ENCODE results near the gene CMTM3. TPM values are rescaled to one million over a fixed set of nuclear protein-coding genes. Genes with fewer than 3 reads are reported as not detected.
A peak's percentile ranks its signal among the peaks of the same experiment; 100 is the strongest.
"Not testable (repeated sequence)": the region's sequence is repeated elsewhere in the genome, so short reads cannot be mapped to it uniquely, and the experiment has no call there.

Gene CMTM3
- total and polyA plus RNA-seq, 2 experiments from 2014 or later, result 48.9 to 92.2 TPM

GRCh38 chr16:66608241-66609138 is 4.0 kb downstream of the CMTM3 start:
- Histone ChIP-seq H3K27me3 (no peaks in the 10 kb centered on the region), H3K4me3 (no peak overlapping the region), H3K27ac (peak overlapping the region; percentile 44), H3K9me3 (ENCODE audit: low read depth) (no peaks in the 10 kb centered on the region), H3K4me1 (ENCODE audit: low read depth) (peaks cover 13% of the 10 kb centered on the region), H3K36me3 (peaks cover 25% of the 10 kb centered on the region)
- TF ChIP-seq, protein P1, sequence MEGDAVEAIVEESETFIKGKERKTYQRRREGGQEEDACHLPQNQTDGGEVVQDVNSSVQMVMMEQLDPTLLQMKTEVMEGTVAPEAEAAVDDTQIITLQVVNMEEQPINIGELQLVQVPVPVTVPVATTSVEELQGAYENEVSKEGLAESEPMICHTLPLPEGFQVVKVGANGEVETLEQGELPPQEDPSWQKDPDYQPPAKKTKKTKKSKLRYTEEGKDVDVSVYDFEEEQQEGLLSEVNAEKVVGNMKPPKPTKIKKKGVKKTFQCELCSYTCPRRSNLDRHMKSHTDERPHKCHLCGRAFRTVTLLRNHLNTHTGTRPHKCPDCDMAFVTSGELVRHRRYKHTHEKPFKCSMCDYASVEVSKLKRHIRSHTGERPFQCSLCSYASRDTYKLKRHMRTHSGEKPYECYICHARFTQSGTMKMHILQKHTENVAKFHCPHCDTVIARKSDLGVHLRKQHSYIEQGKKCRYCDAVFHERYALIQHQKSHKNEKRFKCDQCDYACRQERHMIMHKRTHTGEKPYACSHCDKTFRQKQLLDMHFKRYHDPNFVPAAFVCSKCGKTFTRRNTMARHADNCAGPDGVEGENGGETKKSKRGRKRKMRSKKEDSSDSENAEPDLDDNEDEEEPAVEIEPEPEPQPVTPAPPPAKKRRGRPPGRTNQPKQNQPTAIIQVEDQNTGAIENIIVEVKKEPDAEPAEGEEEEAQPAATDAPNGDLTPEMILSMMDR (IDR thresholded peaks at IDR 0.05; ENCODE audit: low read depth, low read length), result peak; percentile 96
- DNase-seq (ENCODE audit: low read depth in 1 of 2, low spot score in 1 of 2), result peak; percentile 93 to 94

DNA sequence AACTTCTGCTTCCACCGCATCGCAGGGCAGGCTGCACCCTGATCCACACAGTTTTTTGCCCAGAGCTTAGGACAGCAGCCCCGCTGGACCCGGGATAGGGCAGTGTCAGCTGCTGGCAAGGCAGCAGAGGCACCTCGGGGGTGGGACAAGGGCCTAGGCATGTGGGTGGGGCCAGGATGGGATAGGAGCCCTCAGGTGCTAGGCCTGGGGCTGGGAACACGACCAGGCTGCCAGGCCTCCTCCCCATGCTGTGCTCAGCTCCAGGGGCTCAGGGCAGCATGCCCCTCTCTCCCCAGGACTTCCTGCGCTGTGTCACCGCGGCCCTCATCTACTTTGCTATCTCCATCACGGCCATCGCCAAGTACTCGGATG is 4.6 kb downstream of the CMTM3 start:
- TF ChIP-seq, protein P1 (IDR thresholded peaks at IDR 0.05; ENCODE audit: low read depth, low read length), result no peak
- no peak for DNase-seq (ENCODE audit: low read depth in 1 of 2, low spot score in 1 of 2)
- Histone ChIP-seq H3K27ac (no peak overlapping the region), H3K36me3 (peaks cover 31% of the 10 kb centered on the region), H3K9me3 (ENCODE audit: low read depth) (no peaks in the 10 kb centered on the region), H3K27me3 (no peaks in the 10 kb centered on the region), H3K4me3 (no peak overlapping the region), H3K4me1 (ENCODE audit: low read depth) (peaks cover 8% of the 10 kb centered on the region)

DNA sequence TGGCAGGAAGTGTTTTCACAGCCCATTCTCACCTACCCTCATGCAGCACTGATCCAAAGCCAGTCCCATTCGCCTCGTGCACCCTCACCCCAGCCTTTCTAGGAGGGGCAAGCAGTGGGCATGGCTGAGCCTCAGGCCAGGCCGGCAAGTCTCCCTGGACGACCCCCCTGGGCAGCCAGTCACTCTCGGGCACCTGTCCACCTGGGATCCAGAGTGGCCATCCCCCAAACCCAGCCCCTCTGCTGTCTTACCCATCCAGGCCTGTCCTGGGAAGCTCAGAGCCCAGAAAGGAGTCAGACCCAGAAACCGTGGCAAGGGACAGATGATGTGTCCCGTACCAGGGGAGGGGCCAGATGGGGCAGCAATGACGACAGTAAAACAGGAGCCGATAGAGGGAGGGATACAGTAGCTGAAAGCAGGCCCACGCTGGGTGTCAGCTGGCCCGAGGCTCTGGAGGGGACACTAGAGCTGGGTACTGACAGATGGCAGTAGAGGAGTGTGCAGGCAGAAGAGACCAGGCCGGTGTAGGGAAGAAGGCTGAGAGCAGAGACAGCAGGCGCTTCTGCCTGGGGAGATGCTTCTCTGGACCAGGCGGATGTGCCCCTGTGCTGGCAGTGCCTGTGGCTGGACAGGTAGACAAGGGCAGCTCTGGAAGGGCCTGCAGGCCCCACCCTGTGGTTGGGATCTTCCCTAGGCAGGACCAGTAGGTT is 5.8 kb downstream of the CMTM3 start:
- H3K4me3 ChIP-seq, result no peak overlapping the region
- no peaks in the 10 kb centered on the region for H3K27me3 ChIP-seq
- no peak overlapping the region for H3K27ac ChIP-seq
- H3K4me1 ChIP-seq (ENCODE audit: low read depth), result peaks cover 8% of the 10 kb centered on the region
- H3K36me3 ChIP-seq, result peaks cover 32% of the 10 kb centered on the region
- TF ChIP-seq, protein P1 (IDR thresholded peaks at IDR 0.05; ENCODE audit: low read depth, low read length), result no peak
- DNase-seq (ENCODE audit: low read depth in 1 of 2, low spot score in 1 of 2), result no peak
- no peaks in the 10 kb centered on the region for H3K9me3 ChIP-seq (ENCODE audit: low read depth)

DNA sequence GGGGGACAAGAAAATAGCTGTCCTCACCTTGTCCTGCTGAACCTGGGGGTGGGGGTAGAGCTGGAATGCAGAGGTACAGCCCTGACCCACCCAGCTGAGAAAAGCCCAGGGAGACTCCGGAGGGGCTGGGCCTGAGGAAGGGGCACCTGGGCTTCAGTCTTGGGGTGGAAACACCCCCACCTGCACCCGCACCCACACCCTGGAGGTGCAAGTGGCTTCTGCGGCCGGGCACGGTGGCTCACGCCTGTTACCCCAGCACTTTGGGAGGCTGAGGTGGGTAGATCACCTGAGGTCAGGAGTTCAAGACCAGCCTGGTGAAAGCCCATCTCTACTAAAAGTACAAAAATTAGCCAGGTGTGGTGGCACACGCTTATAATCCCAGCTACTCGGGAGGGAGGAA is 7.4 kb downstream of the CMTM3 start:
- not testable (repeated sequence) for H3K4me1 ChIP-seq (ENCODE audit: low read depth); H3K27me3 ChIP-seq; H3K4me3 ChIP-seq; DNase-seq (ENCODE audit: low read depth in 1 of 2, low spot score in 1 of 2); H3K27ac ChIP-seq; H3K9me3 ChIP-seq (ENCODE audit: low read depth)
- peaks cover 32% of the 10 kb centered on the region for H3K36me3 ChIP-seq

DNA sequence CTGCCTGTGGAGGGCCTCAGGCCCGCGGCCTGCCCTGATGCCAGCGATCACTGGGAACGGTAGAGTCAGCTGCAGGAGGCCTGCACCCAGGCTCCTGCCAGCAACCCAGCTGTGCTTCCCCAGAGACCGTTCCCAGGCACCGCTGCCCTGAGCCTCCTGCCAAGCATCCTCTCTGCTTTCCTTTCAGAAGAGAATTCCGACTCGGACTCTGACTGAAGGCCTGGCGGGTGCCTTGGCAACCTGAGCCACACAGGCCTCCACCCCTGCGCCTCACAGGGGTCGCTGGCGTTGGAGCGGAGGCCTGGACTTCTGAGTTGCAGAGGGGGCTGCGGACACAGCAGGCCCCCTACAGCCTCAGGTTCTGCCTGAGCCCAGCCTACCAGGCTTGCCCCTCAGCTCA is 7.9 kb downstream of the CMTM3 start:
- no peak overlapping the region for H3K4me3 ChIP-seq
- peaks cover 32% of the 10 kb centered on the region for H3K36me3 ChIP-seq
- no peaks in the 10 kb centered on the region for H3K27me3 ChIP-seq
- TF ChIP-seq, protein P1 (IDR thresholded peaks at IDR 0.05; ENCODE audit: low read depth, low read length), result no peak
- H3K9me3 ChIP-seq (ENCODE audit: low read depth), result no peaks in the 10 kb centered on the region
- peaks cover 14% of the 10 kb centered on the region for H3K4me1 ChIP-seq (ENCODE audit: low read depth)
- H3K27ac ChIP-seq, result no peak overlapping the region
- no peak for DNase-seq (ENCODE audit: low read depth in 1 of 2, low spot score in 1 of 2)
